ENCODE results near the gene DBH. TPM values are rescaled to one million over a fixed set of nuclear protein-coding genes. Genes with fewer than 3 reads are reported as not detected.

Gene DBH
- total RNA-seq, 4 donors from 2014 or later, result not detected

DNA sequence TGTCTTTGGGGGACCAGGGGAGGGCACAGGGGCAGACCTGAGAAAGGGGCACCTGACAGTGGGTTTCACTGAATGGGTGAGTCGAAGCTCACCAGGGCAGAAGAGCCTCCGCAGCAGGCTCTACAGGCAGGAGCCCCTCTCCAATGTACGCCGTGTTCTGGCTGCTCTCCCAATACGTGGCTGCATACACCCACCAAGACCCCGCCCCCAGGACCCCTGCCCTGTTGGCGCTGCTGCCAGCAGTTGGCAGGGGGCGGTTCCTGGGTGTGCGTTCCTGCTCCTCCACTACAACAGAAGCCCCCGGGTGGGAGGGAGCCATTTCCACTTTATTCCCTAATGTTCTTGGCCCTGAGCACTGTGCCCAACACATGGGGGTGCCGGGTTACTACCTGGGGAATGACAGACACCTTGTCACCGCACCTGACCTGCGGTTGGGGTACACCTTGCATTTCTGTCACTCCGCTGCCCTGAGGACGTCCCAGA lies 71.6 kb downstream of the DBH start:
- peak overlapping the region in 2 of 4 donors; percentile 8 to 43 for H3K27ac ChIP-seq
- no peak overlapping the region for H3K4me3 ChIP-seq
- TF ChIP-seq POLR2A (IDR thresholded peaks at IDR 0.05), result no peak
- TF ChIP-seq CTCF (IDR thresholded peaks at IDR 0.05), result no peak
- H3K27me3 ChIP-seq, result no peaks in the 10 kb centered on the region
- H3K36me3 ChIP-seq, result no peaks in the 10 kb centered on the region
- peaks cover 0 to 4% (median 1%) of the 10 kb centered on the region in 4 donors for H3K4me1 ChIP-seq
- H3K9me3 ChIP-seq, result no peaks in the 10 kb centered on the region
- DNase-seq, result no peak

- Histone ChIP-seq H3K4me1 (peaks cover 0 to 5% (median 0%) of the 10 kb centered on the region in 4 donors), H3K27me3 (no peaks in the 10 kb centered on the region), H3K36me3 (no peaks in the 10 kb centered on the region), H3K9me3 (no peaks in the 10 kb centered on the region), H3K27ac (no peak overlapping the region), H3K4me3 (no peak overlapping the region)
- no peak for TF ChIP-seq CTCF (IDR thresholded peaks at IDR 0.05)
- no peak for TF ChIP-seq POLR2A (IDR thresholded peaks at IDR 0.05)
- no peak for DNase-seq
Measured at GRCh38 chr9:133708246-133709014, 72.3 kb downstream of the DBH start.

Other genes starting within 250 kb of the DBH start
- gene REXO4, start 218.4 kb upstream of the DBH start, total RNA-seq, result 10 to 100 TPM; 15.6 to 37.1 (median 19.4) TPM
- 10 to 100 TPM in 1 of 4 donors, 1 to 10 TPM in 3; 4.4 to 13.2 (median 5.7) TPM for gene ADAMTS13, start 214.0 kb upstream of the DBH start, total RNA-seq
- 10 to 100 TPM; 13.2 to 68.5 (median 54.4) TPM for gene CACFD1, start 176.4 kb upstream of the DBH start, total RNA-seq
- gene SLC2A6, start 157.3 kb upstream of the DBH start, total RNA-seq, result 10 to 100 TPM in 1 of 4 donors, 1 to 10 TPM in 2, under 1 TPM in 1; 0.95 to 10.7 (median 2.2) TPM
- gene MYMK, start 111.4 kb upstream of the DBH start, total RNA-seq, result not detected
- 10 to 100 TPM in 1 of 4 donors, 1 to 10 TPM in 2, under 1 TPM in 1; 0.40 to 14.0 (median 1.8) TPM for gene ADAMTSL2, start 101.7 kb upstream of the DBH start, total RNA-seq
- not detected for gene FAM163B, start 27.0 kb upstream of the DBH start, total RNA-seq
- 1 to 10 TPM in 2 of 4 donors, under 1 TPM in 2; 0.47 to 5.0 (median 0.95) TPM for gene SARDH, start 102.0 kb downstream of the DBH start, total RNA-seq